ENCODE data around the gene PTP4A1.
"Not testable (repeated sequence)": the region's sequence is repeated elsewhere in the genome, so short reads cannot be mapped to it uniquely, and the experiment has no call there.

The PTP4A1 gene

DNA sequence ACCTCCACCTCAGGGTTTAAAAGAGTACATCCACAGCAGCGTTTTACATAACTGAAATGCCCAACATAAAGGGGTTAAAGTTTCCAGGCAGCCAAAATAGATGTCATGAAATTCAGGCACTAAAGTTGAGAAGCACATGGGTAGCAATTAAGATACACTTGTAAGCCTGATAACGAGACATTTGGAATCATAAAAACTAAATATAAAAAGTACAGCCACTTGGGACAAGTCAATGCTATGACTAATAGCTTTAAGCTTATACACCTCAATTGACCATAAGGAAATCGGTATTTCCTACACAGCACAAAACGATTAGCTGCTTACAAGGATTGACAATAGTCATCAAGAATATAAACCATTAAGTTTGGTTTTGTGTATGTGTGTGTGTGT is 11.8 kb downstream of the PTP4A1 start:
- DNase-seq = no peak

GRCh38 chr6:63584566-63584965 is 12.3 kb downstream of the PTP4A1 start:
- DNase-seq = no peak

- DNase-seq = not testable (repeated sequence)
Observed at GRCh38 chr6:63585652-63586051, 13.4 kb downstream of the PTP4A1 start.

DNA sequence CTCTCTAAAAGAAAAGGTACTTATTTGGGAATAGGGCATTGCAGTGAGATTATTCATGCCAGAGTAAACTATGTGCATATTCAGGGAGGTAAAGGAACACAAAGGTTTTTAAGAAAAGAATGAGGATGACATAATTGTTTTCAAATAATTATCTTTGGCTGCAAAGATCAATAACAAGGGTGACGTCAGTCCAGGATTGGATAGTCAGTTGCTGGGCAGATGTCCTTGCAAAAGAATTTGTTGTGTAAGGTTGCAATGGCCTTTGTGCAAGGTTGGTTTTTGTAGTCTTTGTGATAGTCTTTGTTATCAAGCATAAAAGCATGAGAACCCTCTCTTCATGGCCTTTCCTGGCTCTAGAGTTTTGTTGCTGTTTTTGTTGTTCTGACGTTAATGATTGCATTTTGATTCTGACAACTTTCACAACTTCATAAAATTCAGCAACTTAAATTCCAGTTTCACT is 17.7 kb downstream of the PTP4A1 start:
- no peak for DNase-seq

DNA sequence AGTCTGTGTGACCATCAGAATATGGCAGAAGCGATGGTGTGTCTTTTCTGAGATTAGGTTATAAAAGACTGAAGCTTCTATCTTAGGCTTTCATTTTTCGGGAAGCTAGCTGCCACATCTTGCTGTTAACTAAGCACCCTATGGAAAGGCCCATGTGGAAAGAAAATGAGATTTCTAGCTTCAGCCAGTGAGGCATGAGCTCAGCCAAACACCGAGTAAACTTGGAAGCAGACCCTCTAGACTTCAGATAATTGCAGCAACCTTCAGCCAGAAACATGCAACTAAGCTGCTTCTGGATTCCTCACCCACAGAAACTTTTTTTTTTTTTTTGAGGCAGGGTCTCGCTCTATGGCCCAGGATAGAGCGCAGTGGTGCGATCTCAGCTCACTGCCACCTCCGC is 20.6 kb downstream of the PTP4A1 start:
- no peak for DNase-seq

DNA sequence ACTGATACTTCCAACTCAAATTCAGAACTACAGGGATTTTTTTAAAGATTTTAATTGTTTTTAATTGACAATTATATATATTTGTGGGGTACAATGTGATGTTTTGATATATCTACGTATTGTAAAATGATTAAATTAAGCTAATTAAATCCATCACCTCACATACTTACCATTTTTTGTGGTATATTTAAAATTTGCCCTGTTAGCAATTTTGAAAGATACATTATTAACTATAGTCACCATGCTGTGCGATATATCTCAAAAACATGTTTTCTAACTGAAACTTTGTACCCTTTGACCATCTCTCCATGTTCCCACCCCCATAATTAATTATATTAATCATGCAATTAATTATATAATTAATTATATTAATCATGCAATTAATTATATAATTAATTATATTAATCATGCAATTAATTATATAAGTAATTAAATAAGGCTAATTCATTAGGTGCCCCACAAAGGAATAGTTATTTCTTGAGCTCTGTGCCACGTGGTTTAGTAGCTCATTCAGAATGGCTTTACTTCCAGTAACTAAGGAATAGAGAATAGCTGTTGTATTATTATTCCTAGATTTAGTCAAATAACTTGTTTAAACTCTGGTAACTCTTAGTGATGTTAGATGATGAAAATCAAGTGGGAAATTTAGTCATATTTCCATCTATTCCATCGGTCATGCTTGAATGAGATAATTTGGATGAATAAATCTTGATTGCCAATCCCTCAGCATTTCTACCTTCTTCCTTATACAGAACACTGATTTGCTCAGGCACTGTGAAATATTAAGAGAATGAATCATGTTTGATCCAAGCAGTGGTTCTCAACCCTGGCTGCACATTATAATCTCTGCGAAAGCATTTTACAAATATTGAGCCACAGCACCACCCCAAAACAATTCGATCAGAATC is 25.1 kb downstream of the PTP4A1 start:
- DNase-seq = no peak

DNA sequence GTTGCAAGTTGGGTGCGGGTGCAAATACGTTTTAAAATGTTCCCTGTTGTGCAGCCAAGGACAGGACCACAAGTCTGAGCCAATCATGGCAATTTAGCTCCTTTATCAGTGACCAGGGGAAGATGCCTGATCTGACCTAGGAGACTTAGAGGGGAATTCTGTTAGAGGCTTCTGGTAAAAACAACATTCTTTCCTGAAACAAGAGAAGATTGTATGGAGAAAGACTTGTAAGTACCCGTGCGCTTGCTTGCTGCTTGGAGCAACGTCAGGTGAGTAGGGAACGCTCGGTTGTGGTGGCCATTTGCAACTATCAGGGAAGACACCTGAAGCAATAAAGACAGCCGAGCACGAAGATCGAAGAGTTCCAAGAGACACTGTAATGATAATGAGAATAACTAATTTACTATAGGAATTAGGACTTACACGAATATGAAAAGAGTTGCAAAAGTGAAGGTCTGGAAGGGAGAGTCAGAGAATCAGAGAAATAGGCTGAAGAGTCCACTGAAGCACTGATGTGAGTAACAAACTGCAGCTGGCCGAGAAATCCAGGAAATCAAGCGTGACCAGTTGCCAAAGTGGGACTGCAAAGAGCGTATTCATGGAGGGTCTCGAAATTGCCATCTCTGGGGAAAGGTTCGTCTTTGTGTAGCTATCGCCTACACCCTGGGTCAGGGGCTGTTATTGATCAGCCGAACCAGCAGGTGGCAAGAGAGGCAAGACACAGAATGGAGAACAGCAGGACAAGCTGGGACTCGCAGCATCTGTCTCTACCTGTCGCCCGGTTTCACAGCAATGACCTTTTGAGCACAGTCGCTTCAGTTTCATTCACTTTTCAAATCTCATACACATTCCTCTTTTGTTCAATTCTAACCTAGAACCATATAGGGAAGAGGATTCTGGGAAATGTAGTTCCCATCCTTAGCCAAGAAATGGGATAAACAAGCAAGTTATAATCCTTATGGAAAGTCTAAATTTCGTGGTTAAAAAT is 26.1 kb downstream of the PTP4A1 start:
- peak; percentile 31 to 83 (median 59) for DNase-seq

DNA sequence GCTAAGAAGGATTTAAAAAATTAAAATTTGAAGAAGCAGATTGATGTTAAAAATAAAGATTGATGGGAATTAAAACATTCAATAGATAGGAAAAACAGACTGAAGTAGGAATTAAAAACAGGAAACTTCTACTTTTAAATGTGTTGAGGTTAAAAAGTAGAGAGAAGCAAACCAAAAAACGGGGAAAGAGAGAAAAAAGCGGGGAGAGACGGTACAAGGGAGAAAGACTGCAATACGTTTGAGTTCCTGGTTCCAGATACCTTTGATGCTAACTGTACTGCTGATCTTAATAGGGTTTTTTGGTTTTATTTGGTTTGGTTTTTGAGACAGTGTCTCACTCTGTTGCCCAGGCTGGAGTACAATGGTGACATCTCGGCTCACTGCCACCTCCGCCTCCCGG is 27.0 kb downstream of the PTP4A1 start:
- no peak for DNase-seq

DNA sequence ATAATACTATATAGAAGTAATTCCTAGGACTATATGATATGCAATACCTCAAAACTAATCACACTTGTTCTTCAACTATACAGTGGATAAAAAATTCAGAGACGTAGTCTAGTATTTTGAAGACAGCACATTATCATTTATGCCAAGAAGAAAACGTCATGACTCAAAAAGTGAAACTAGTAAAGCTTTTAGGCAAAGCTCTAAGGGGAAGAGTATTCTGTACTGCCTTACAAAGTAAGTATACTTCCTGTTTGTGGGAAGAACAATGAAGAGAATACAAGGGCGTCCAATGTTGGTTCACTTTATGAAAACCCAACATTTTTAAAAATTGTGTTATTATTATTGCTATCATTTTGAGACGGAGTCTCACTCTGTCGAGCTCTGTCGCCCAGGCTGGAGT is 27.9 kb downstream of the PTP4A1 start:
- no peak for DNase-seq

- no peak for DNase-seq
Observed at GRCh38 chr6:63609231-63609630, 37.0 kb downstream of the PTP4A1 start.

DNA sequence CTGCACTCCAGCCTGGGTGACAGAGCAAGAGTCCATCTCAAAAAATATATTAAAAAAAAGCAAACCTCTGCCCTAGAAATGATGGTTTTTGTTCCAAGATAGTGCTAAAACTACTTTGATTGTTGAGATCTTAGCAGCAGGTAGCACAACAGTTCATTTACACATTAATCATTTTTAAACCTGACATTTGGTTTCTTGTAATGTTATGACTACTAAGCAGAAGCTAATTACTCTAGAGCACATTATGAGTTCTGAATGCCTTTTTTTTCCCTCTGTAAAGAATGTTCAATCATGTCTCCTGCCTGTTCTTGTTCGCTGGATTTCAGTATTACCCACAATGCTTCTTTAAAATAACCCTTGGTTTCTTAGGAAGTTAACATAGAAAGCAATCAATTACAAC is 38.7 kb downstream of the PTP4A1 start:
- DNase-seq = peak in 1 of 5 experiments; percentile 24

DNA sequence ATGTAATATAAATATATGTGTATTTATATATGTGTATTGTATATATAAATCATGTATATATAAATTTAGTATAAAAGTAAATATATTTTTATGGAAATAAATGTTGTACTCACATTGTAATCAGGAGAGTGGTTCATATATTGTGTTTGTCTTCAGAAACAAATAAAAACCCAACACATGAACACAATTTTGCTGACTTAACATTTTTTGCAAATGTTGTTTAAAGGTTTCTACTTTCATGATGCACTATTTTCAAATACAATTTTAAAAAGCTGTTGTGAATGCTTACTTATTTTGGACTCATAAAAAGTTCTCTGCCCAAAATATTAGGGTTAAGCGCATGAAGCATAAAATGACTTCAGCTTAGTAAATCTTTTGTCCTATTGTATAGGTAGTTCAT is 39.3 kb downstream of the PTP4A1 start:
- DNase-seq = no peak

GRCh38 chr6:63615590-63615989 is 43.3 kb downstream of the PTP4A1 start:
- DNase-seq = no peak
